HepG2 (cell line): ENCODE results near the gene NHERF2. TPM values are rescaled to one million over a fixed set of nuclear protein-coding genes. Genes with fewer than 3 reads are reported as not detected.

ENCODE experiments used
- ATAC-seq: fragments of 200-7000 bp; cut with Tn5 transposase; 3 replicates; pipeline ENCODE4 v1.9.1; 2020; ENCODE audit warnings: mild to moderate bottlenecking, moderate library complexity
- BruUV-seq: library from RNA; stranded (reverse); fragments of 400-500 nt; replicated peaks from 2 replicates; lab custom pipeline; 2021; lab: Mats Ljungman, UMichigan
- CTCF ChIA-PET: fragments of 300-600 bp; formaldehyde crosslinking; extraction: SDS; loops from one replicate; lab custom pipeline; 2021; ENCODE audit warnings: low total read pairs, inconsistent platforms, low intra/inter-chr PET ratio; lab: Yijun Ruan, JAX
- POLR2A ChIA-PET: fragments of 350-600 bp; sonication (Branson Sonifier 250); formaldehyde crosslinking; loops from one replicate; lab custom pipeline; 2020; ENCODE audit warnings: antibody characterized with exemption, inconsistent platforms; lab: Yijun Ruan, JAX
- DNase-seq: peaks from one replicate; pipeline ENCODE4 v3.0.0-alpha.2; 2015; ENCODE audit warnings: low spot score
- FAIRE-seq: peaks from 3 replicates; lab custom pipeline; 2011; peaks lifted over from hg19 to GRCh38; lab: Jason Lieb, UNC
- H2AFZ ChIP-seq: one replicate; pipeline ENCODE4 v1.6.1; 2011; ENCODE audit warnings: low read length, inconsistent platforms
- H3K27ac ChIP-seq: fragments of 300-600 bp; 3 replicates; pipeline ENCODE4 v1.8.0; 2011; ENCODE audit warnings: mixed run types, mild to moderate bottlenecking, mixed read lengths, low read length, inconsistent platforms; ENCODE audit not compliant: insufficient read depth; ENCODE audit errors: extremely low read length
- H3K27me3 ChIP-seq, 2 experiments: fragments of 200-600 bp in 1 of 2; 2 replicates in 1 of 2; 3 replicates in 1 of 2; pipeline versions ENCODE4 v1.6.0 to v1.8.0; 2011; ENCODE audit warnings: low read length in 2 of 2, mild to moderate bottlenecking in 2 of 2, moderate library complexity in 2 of 2, inconsistent platforms in 1 of 2; ENCODE audit not compliant: insufficient read depth in 2 of 2, control insufficient read depth in 1 of 2
- H3K36me3 ChIP-seq, 2 experiments: fragments of 200-600 bp in 1 of 2; replicated peaks in 1 of 2; 2 replicates in 1 of 2; 3 replicates in 1 of 2; pipeline versions ENCODE4 v1.5.1 to v1.8.0; 2011; ENCODE audit warnings: low read length in 2 of 2, inconsistent platforms in 1 of 2; ENCODE audit not compliant: insufficient read depth in 2 of 2, control insufficient read depth in 1 of 2
- H3K4me1 ChIP-seq: 2 replicates; pipeline ENCODE4 v1.5.1; 2012; ENCODE audit warnings: low read length, inconsistent platforms; ENCODE audit not compliant: insufficient read depth
- H3K4me2 ChIP-seq: 2 replicates; pipeline ENCODE4 v1.6.0; 2011; ENCODE audit warnings: low read depth, low read length, inconsistent platforms
- H3K4me3 ChIP-seq, 3 experiments: fragments of 200-600 bp in 1 of 3; sonication (generic), shearing (Covaris generic) in 1 of 3; replicated peaks in 1 of 3; 2 replicates each; pipeline ENCODE4 v1.5.1; 2011 to 2016; ENCODE audit warnings: low read length in 3 of 3, inconsistent platforms in 2 of 3, low read depth in 2 of 3, mild to moderate bottlenecking in 2 of 3, control low read depth in 1 of 3, mixed read lengths in 1 of 3; ENCODE audit not compliant: insufficient read depth in 1 of 3
- H3K79me2 ChIP-seq: one replicate; pipeline ENCODE4 v1.6.1; 2011; ENCODE audit warnings: low read length, inconsistent platforms; ENCODE audit not compliant: insufficient read depth
- H3K9ac ChIP-seq: 2 replicates; pipeline ENCODE4 v1.6.0; 2011; ENCODE audit warnings: mild to moderate bottlenecking, low read depth, low read length, inconsistent platforms; ENCODE audit not compliant: insufficient read depth
- H3K9me3 ChIP-seq: 2 replicates; pipeline ENCODE4 v1.5.1; 2012; ENCODE audit warnings: mild to moderate bottlenecking, low read length
- H4K20me1 ChIP-seq: 2 replicates; pipeline ENCODE4 v1.6.0; 2011; ENCODE audit warnings: inconsistent platforms, mild to moderate bottlenecking, low read length, moderate library complexity; ENCODE audit not compliant: insufficient read depth
- CC2D1A ChIP-seq: sonication (generic); formaldehyde crosslinking; IDR thresholded peaks from 2 replicates; pipeline ENCODE4 v1.8.1; 2023; ENCODE audit warnings: mild to moderate bottlenecking, missing genetic modification reagents
- CEBPB ChIP-seq: IDR thresholded peaks from 2 replicates; pipeline ENCODE4 v1.6.1; 2011; ENCODE audit warnings: low read depth, low read length, improper control_type of control experiment, borderline replicate concordance
- DMAP1 ChIP-seq: IDR thresholded peaks from 2 replicates; pipeline ENCODE4 v1.6.1; 2016
- ETV6 ChIP-seq: sonication (generic); formaldehyde crosslinking; conservative IDR thresholded peaks from 2 replicates; pipeline ENCODE4 v1.4.0; 2020; ENCODE audit warnings: missing genetic modification reagents
- HBP1 ChIP-seq: IDR thresholded peaks from 2 replicates; pipeline ENCODE4 v1.6.1; 2016; ENCODE audit warnings: low read depth, control low read depth
- KIAA2018 ChIP-seq: sonication (generic); formaldehyde crosslinking; IDR thresholded peaks from 2 replicates; pipeline ENCODE4 v1.5.0; 2020; ENCODE audit warnings: mild to moderate bottlenecking, missing genetic modification reagents, borderline replicate concordance
- POLR2AphosphoS5 ChIP-seq: IDR thresholded peaks from 2 replicates; pipeline ENCODE4 v1.6.1; 2012; ENCODE audit warnings: low read depth, low read length
- THAP7 ChIP-seq: sonication (generic); formaldehyde crosslinking; IDR thresholded peaks from 2 replicates; pipeline ENCODE4 v1.8.1; 2023; ENCODE audit warnings: mild to moderate bottlenecking, missing genetic modification reagents
- ZNF574 ChIP-seq: sonication (generic); formaldehyde crosslinking; IDR thresholded peaks from 2 replicates; pipeline ENCODE4 v1.4.0; 2020; ENCODE audit warnings: missing genetic modification reagents
- ZNF878 ChIP-seq: sonication (generic); formaldehyde crosslinking; IDR thresholded peaks from 2 replicates; pipeline ENCODE4 v1.8.1; 2023; ENCODE audit warnings: mild to moderate bottlenecking, missing genetic modification reagents, moderate library complexity
- WGBS: methylation state at CpG from one replicate; pipeline ENCODE4 v1.1.6; 2017; ENCODE audit warnings: low lambda C conversion rate; 5-methylcytosine and 5-hydroxymethylcytosine counted together
- in situ Hi-C: cut with HindIII; loops from 2 replicates; pipeline ENCODE4 v1.10.0; 2017; ENCODE audit warnings: low pct_unique_long_range_greater_than_20kb; ENCODE audit not compliant: extremely low pct_ligation_motif_present
- intact Hi-C: fragments of 100-400 bp; cut with micrococcal nuclease; formaldehyde crosslinking; loops from one replicate; pipeline ENCODE4 v1.10.0; 2022; ENCODE audit not compliant: unreplicated experiment
- polyA plus RNA-seq, 8 experiments: library from polyadenylated mRNA; depleted of rRNA in 3 of 8; stranded (reverse) in 7 of 8; unstranded in 1 of 8; fragments of >200 nt; fragmentation: Illumina TruSeq in 4 of 8; extraction: Trizol in 4 of 8; gene quantifications; 2 replicates each; pipeline versions ENCODE4 v1.2.1 to v1.2.3, GENCODE V29; 2011 to 2016; ENCODE audit warnings: low read depth in 4 of 8, missing spikeins in 1 of 8, mixed read lengths in 1 of 8; ENCODE audit not compliant: insufficient read depth in 1 of 8
- total RNA-seq, 5 experiments: library from RNA; depleted of rRNA; stranded (reverse); fragments of >200 nt; fragmentation: Illumina TruSeq; extraction: Trizol; gene quantifications; 2 replicates each; pipeline ENCODE4 v1.2.3, GENCODE V29; 2016; ENCODE audit warnings: low read depth in 1 of 5

Gene NHERF2
- total and polyA plus RNA-seq, 2 of the 13 experiments (the other 11 are each of a cell fraction or from before 2014, with no cell fraction given) = 23.7 to 39.3 TPM

GRCh38 chr16:2011726-2012125, 15.0 kb upstream of the NHERF2 start (continued):
- TF ChIP-seq ZNF574 (CRISPR knock-in tag) (peak; percentile 44; the same call in 1 of the 2 replicates), CEBPB (peak; percentile 61; the same call in 1 of the 2 replicates), DMAP1 (CRISPR knock-in tag) (0 out of 2 replicates have a peak, but pooled peaks have one; percentile 40)

GRCh38 chr16:2013527-2013926, 13.2 kb upstream of the NHERF2 start:
- DNase-seq (no peak), ATAC-seq (no peak), FAIRE-seq (no peak)
- Histone ChIP-seq H3K4me2 (no peak overlapping the region), H3K79me2 (peaks cover 16% of the 10 kb centered on the region), H3K27me3 (no peaks in the 10 kb centered on the region), H3K4me3 (no peak overlapping the region), H3K4me1 (peaks cover 57% of the 10 kb centered on the region), H3K27ac (no peak overlapping the region), H3K9me3 (no peaks in the 10 kb centered on the region), H4K20me1 (peaks cover 1% of the 10 kb centered on the region; the same call in 1 of the 2 replicates), H2AFZ (no peak overlapping the region), H3K36me3 (no peaks in the 10 kb centered on the region), H3K9ac (no peak overlapping the region)
- WGBS = 69% methylated on average over 15 of the region's 15 CpGs
- in situ Hi-C loops = no loop called here
- no peak for TF ChIP-seq THAP7 (CRISPR knock-in tag)
- TF ChIP-seq HBP1 (CRISPR knock-in tag) = no peak
- no peak for TF ChIP-seq POLR2AphosphoS5
- no peak for TF ChIP-seq CC2D1A (CRISPR knock-in tag)
- TF ChIP-seq ZNF878 (CRISPR knock-in tag) = no peak
- no peak for TF ChIP-seq ETV6
- TF ChIP-seq KIAA2018 (CRISPR knock-in tag) = no peak
- POLR2A ChIA-PET = no interaction called here
- intact Hi-C loops = no loop called here
- CTCF ChIA-PET = no interaction called here
- no TSS peak for BruUV-seq
